ENCODE measurements around the gene TLE4.

GRCh38 chr9:79526149-79526672 is 45.6 kb upstream of the TLE4 start:
- TF ChIP-seq EZH2 (IDR thresholded peaks at IDR 0.05; ENCODE audit: borderline replicate concordance, low read length) = no peak
- no peak for TF ChIP-seq CTCF (conservative IDR thresholded peaks at IDR 0.05 in 1 of 2, IDR thresholded peaks at IDR 0.05 in 1 of 2; ENCODE audit: extremely low read depth in 1 of 2, insufficient read depth in 1 of 2, low read depth in 1 of 2, low read length in 2 of 2)
